Hepatic stellate cell (primary cell): ENCODE results near the gene DSG3.
"Not testable (repeated sequence)": the region's sequence is repeated elsewhere in the genome, so short reads cannot be mapped to it uniquely, and the experiment has no call there.

Source experiments
- DNase-seq: peaks from one replicate; pipeline ENCODE4 v3.0.0; 2011; ENCODE audit warnings: low spot score

Gene DSG3

DNA sequence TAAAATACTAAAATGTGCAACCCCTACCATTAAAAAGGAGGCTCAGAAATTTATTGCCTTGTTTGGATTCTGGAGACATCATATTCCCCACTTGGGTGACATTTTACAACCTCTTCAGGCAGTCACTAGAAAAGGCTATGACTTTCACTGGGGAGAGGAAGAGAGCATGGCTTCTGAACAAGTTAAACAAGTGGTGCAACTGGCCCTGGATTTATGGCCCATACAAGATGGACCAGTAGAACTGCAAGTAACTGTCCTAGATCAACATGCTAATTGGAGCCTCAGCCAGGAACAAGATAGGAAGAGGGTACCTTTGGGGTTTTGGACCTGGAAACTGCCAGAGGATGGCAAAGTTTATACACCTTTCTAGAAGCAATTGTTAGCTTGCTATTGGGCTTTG lies 46.4 kb downstream of the DSG3 start:
- DNase-seq: no peak

DNA sequence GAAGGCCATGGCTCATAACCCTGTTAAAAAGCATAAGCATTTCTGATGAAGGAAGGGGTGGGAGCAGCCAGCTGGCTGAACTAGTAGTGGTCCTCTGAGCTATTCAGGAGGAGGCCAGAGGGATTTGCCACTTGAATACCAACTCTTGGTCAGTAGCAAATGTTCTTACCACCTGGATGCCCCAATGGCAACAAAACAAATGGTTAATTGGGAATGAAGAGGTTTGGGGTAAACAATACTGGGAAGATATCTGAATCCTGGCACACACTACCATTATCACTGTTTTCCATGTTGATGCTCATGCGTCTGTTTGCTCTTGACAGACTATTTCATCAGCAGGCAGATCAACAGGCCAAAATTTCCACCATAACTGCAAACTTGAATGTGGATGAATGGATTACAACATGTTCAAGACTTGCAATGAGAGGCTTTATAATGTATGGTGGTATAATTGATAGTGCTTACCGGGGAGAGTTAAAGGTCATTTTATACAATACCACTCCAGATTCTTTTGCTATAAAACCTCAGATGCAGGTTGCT lies 47.2 kb downstream of the DSG3 start:
- DNase-seq: not testable (repeated sequence)

DNA sequence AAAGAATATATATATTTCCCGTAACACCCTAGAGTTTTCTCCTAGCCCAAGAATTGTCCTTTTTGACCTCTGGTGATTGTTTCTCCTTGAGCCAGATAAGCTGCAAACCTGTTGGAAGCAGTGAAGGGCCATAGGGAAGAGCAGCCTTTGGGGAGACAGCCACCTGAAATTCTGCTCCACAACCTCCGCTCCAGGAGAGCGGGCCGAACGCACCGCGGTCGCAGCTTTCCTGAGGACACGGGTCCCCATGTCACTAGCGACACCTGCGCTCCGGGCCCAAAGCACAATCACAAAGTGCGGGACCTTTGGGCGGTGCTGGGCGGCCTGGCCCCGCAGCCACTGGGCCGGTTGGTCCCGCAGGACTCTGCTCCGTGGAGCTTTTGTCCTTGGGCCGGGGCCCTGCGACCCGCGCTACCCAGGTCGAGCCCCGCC lies 49.9 kb downstream of the DSG3 start:
- no peak for DNase-seq

DNA sequence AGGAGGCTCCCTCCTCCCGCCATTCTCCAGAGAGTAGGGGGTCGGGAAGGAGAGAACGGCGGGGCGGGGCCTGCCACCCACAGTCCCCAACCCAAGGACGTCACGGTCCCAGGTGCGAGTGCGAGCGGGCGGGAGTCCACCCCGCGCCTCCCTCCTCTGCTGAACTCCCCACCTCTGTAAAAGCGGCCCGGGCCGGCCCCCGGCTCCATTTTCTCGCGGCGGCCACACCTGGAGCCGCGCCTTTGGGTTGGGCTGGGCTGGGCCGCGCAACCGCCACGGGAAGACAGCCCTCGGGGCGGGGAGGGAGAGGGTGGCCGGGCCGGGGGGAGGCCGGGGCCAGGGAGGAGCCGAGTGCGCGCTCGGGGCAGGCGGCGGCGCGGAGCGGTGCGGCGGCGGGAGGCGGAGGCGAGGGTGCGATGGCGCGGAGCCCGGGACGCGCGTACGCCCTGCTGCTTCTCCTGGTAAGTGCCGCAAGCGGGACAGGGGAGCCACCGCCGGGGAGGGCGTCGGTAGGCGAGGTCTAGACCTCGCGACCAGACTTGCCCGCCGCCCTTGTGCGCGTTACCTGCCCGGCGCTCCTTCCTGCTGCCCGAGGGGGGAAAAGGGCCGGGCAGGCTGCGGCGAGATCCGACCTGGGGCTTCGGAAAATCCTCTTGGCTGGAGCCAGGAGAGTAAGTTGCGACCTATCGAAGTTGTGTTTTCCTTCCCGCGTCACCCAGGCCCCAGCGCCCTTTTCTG lies 50.5 kb downstream of the DSG3 start, which contains the start of gene DSG2:
Gene DSG2 (plus strand): TSS at position 342 of the 738 bp plus-strand sequence. CDS start 75 bp downstream, at position 417.
- no peak for DNase-seq

DNA sequence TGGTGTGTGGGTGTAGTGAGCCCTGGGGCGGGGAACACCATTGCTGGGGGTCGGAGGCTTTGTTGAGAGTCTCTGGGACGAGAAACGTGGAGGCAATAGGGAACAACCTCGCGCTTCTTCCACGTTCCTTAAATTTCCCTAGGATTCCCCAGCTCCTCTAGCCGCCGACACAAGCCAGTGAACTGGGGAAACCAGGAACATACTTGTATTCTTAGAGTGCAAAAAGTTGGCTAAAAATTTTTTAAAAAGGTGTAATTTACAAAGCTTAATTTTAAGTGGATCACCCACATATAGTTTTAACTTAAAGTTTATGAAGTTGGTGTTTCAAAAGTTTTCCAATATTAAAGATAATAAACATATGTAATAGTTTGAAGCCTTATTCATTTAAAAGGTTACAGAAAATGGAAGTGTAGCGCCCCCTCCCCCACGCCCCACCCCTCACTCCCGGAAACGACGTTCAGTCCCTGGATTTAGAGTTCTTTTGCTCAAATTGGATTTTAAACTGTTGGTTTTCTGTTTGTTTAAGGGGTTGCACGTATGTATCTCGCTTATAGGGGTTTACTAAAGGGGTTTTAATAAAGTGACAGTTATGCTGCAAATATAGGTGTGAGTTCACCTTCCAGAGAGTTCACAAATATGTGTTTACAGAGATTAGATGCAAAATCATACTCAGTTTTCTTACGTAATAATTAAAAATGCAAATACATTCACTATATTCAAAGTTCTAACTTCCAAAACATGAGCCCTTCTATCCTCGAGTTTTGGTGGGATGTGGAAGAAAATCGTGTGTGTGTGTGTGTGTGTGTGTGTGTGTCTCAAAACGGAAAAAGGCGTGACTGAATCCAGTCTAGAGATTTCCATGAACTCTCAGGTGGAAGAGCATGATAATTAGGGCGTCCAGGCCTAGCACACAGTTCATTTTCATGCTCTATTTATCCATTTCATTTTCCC lies 51.3 kb downstream of the DSG3 start:
- no peak for DNase-seq

DNA sequence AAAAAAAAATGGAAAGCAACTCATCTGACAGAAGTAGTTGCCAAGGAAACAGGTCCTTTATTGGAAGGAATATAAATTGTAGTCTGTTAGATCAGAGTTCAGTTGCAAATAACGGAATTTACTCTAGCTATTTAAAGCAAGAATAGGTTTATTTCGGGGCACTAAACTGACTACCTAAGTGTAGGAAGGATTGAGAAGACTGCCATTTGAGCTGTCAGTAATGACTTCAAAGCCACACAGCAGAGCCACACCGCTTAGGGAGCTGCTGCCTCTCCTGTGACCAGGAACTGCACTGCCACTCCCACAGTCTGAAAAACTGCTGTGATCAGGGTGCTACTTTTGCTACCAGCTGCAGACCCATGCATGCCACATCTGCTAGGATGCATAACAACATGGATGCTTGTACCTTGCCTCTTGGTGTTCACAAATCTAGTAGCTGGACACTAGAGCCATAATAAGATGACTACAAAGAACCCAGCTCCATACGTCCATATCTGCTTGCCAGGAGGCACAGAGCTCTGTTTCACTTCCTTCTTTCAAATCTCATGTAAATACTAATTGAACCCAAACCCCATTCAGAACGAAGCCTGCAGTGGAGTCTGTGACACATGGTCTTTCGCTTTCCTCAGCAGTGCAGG lies 52.6 kb downstream of the DSG3 start:
- DNase-seq: no peak

DNA sequence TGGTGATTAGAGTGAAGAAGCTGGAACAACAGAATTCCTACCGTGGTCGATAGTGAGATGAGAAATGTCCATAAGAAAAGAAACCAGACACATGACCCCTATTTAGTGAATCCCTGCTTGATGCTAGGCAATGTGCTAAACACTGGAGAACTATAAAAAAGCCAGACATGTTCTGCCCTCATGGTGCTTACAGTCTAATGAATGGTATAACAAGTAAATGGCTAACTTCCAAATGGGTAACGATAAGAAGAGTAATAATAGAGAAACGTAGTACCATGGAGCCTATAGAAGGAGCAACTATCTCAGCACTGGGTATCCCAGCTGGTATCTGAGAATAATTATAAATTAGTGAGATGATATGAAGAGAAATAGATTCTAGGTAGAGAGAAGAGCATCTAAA lies 55.5 kb downstream of the DSG3 start:
- no peak for DNase-seq

DNA sequence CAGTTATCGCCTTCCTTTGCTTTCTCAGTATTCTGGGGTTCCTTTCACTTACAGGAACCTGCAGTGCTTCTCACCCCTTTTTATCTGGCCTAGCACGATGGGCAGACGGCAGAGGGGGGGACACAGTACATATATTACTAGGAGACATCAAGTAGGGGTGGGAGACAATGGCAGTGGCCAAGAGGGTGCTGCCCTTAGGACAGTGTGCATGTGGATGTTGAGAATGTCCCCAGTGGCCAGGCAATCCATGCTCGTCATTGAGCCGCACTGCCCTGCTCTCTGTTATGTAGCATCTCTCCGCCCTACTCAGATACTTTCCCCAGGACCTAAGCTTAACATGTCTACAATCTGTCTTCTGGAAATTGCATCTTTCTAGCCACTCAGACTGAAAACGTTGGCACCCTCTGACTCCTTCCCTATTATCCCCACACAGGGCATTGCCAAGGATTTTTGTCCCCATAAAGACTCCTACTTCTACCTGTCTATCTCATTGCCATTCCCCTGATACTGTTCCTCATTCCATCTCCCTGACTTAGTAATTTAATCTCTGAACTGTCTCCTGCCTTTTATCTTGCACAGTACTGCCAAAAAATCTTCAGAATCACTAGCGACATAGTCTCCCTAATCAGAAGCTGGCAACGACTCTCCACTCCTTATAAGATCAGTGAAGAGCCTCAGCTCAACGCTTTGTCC lies 57.1 kb downstream of the DSG3 start:
- DNase-seq: no peak

DNA sequence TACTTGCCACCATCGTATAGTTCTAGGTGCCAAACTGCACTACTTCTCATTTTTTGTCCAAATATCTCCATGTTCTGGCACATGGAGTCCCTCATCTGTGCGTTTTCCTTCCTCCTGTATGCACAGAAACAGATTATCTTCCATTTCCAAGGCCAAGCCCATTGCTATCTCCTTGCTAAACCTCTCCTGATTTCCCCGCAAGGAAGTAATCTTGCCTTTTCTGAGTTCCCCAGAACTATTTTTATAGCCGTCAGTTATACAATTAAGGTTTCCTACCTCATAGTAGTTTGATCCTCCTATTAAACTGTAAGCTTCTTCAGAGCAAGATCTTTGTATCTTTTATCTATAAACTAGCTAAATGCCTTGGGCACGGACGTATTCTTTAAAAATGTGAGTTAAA lies 57.6 kb downstream of the DSG3 start:
- DNase-seq: no peak

DNA sequence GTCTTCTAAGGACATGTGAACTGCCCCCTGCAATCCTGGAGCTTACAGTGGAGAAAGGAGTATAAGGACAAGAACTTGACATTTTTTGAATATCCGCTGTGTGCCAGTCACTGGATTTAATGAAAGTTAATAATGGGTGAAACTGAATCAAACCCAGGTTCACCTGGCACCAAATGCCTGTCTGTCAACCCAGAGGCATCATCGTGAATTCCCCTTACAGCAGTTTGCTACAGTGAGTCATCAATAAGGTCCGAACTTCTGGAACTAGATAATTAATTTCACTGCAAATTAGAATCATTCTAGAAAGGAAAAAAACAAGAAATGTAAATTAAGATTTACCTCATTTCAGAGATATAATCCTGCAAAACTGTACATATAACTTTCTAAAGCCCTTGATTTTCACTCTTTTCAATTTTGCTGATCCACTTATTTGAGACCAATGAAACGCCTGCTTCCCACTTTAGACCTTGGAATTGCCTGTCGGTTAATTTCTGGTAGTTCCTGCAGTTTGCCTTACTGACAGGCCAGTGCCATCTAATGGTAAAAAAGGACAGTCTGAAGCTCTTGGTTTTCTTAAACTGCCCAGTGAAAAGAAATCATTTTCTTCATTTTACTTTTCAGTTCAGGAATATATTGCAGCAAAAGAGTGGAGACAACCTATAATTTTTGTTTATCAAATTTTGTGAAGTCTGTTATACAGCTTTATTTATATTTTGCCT lies 58.6 kb downstream of the DSG3 start:
- no peak for DNase-seq

DNA sequence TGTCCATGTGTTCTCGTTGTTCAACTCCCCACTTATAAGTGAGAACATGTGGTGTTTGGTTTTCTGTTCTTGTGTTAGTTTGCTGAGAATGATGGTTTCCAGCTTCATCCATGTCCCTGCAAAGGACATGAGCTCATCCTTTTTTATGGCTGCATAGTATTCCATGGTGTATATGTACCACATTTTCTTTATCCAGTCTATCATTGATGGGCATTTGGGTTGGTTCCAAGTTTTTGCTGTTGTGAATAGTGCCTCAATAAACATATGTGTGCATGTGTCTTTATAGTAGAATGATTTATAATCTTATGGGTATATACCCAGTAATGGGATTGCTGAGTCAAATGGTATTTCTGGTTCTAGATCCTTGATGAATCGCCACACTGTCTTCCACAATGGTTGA lies 59.6 kb downstream of the DSG3 start:
- not testable (repeated sequence) for DNase-seq

DNA sequence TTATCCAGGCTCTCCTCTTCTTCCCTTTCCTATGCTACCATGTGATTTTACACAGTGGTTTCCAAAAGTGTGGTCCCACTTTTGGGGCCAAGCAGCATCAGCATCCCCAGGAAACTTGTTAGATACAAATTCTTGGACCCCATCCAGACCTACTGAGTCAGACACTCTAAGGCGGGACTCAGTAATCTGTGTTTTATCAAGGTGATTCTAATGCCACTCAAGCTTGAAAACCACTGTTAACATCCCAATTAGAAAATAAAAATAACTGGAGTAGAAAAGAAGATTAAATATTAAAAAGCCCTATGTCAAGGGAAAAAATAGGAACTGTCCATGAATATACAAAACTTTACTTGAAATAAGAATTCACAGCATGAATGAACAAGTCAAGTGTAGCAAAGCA lies 61.2 kb downstream of the DSG3 start:
- no peak for DNase-seq

DNA sequence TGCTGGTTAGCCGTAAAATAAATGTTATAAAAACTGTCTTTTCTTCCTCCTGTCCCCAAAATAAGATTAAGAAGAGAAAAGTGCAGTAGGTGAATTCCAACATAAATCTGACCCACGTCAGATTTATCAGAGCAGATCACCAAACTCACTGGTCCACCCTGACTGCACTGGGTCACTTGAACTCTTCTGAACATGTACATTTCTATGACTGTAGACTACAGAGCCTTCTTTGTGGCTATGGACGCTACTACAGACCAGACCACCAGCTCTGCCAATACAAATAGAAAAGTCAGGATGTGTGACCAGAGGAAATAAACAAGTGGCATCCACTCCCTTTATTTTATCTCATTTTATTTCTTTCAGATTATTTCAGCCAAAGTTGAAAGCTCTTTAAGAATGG lies 62.0 kb downstream of the DSG3 start:
- DNase-seq: no peak

DNA sequence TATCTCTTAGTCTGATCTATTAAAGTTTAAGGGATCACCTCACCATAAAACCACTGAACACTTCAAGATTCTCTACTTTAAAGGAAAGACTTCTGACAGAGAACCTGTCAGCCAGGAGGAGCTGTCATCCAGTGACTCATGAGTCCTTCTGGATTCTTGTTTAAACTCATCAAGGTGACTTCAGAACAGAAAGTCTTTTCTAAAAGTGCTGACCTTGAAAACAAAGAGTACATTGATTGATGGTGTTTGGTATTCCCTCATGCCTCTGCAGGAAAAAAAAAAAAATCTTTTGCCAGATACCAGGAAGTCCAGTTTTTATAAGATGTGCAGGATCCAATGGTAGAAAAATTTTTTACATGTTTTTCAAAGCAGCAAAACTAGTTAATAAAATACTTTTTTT lies 62.8 kb downstream of the DSG3 start:
- no peak for DNase-seq

DNA sequence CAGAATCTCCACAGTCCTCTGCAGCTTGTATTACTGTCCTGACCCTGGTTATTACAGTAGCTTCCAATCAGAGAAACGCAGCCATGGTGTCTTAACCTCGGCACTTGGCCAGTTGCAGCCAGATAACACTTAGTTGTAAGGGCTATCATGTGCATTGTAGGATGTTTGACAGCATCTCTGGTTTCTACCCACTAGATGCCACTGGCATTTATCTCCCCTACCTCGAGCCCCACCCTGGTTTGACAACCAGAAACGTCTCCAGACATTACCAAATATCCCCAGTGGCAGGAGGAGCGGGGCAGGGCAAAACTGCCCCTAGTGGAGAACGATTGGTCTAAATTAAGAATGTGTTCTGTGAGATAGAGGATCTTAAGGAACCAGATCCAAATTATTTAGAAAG lies 63.6 kb downstream of the DSG3 start:
- DNase-seq: no peak

DNA sequence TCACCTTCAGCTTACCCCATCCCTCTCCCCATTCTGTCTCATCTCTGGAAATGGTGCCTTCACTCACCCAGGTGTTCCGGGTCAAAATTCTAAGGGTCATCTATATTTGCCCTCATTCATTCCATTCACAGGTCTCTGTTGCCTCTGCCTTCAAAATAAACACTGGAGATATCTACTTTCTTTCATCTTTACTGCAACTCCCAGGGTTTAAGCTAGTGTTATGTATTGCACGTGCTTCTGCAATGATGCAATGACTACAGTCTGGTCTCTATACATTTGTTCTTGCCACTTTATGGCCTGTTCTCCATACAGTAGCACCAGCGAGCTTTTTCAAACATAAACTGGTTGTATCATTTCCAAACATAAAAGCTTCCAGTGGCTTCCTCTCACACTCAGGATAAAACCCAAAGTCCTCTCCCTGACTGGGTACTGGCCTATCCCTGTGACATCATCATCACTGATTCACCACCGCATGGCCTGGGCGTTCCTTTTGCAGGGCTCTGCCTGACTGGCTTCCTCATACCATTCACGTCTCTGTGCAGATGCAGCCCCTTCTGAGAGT lies 64.7 kb downstream of the DSG3 start:
- no peak for DNase-seq

DNA sequence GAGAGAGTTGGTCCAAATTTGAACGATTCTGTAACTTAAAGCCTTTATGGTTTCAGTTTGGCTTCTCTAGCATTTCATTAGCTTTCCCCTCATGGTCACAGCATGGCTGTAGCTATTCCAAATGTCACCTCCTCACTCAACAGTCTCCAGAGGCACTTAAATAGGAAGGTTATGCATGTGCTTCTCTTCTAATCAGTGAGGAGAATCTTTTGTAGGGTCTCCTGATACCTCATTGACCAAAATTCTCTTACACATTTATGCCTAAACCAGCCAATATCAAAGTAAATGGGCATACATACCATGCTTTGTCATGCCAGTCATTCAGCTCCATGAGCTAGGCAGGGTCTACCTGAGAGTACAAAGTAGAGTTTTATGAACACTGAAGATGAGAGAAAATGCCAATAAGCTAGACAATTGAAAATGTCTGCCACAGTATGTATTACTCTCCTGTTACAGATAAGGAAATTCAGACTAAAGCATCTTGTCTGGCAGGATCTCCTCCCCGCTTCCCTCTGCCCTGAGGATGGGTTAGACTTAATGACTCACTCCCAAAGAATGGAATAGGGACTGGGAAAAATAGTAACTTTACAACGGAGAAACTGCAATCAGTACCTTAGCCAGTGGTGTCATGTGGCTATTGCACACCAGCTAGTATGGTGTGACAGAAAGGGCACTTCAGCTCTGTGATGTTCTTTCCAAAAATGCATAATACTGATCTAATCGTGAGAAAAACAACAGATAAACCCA lies 65.8 kb downstream of the DSG3 start:
- DNase-seq: no peak

DNA sequence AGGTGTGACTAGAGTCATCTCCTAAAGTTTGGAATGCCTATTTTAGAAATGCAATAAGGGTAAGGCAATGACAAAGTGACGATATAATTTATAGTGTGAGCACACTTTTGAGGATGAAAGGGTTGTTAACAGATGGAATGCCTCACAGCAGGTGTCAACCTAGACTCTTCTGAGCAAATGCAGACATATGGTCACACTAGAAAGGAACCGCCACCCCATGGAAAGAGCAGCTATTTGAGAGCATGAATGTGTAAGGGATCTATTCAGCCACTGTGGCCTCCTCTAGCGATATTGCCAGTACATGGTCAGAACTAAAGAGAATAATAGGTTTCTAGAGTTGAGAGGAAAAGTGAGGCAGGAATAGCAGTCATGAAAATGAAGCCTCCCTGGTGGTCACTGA lies 68.9 kb downstream of the DSG3 start:
- DNase-seq: no peak

DNA sequence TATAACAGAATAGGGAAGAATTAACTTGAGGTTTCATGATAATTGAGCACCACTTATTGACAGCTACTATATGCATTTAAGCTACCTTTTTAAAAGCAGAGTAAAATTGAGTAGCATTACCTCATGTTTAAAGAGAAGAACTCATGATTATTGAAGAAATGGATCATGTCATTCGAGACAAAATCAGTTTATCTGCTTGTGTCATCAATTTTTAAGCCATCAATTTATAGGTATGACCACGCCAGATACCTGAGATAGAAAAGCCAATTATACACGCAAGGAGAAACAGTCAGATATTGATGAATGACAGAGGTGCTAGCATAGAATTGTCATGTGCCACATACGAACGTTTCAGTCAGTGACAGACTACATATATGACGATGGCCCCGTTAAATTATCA lies 78.8 kb downstream of the DSG3 start:
- no peak for DNase-seq
